GM12891 (cell line): ENCODE results near the gene MAP2K5.

ENCODE experiments used
- PAX5 ChIP-seq: IDR thresholded peaks from 2 replicates; pipeline ENCODE4 v1.6.1; 2011; ENCODE audit warnings: low read length, moderate library complexity, mild to moderate bottlenecking; ENCODE audit not compliant: insufficient read depth, severe bottlenecking
- POLR2A ChIP-seq: IDR thresholded peaks from 2 replicates; pipeline ENCODE4 v1.6.1; 2011; ENCODE audit warnings: low read depth, low read length, control low read depth
- POLR2AphosphoS5 ChIP-seq: IDR thresholded peaks from 2 replicates; pipeline ENCODE4 v1.6.1; 2011; ENCODE audit warnings: low read depth, low read length, control low read depth
- TAF1 ChIP-seq: IDR thresholded peaks from 2 replicates; pipeline ENCODE4 v1.6.1; 2011; ENCODE audit warnings: low read depth, low read length, control low read depth

DNA sequence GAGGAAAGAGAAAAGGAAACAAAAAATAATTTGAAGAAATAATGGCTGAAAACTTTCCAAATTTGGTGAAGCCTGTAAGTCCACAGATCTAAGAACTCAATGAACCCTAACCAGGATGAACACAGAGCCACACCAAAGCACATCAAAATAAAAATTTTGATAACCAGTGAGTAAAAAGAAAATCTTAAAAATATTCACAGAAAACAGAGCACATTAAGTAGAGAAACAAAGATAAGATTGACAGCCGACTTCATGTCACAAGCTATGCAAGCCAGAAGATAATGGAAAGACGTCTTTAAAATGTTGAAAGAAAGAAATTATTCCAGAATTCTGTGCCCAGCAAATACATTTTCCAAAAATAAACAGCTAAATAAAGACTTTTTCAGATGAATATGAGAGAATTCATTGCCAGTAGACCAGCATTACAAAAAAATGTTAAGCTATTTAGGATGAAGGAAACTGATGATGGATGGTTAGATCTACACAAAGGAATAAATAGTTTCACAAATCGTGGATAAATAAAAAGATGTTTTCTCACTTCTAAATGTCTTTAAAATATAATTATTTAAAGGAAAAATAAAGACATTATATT, 142.6 kb downstream of the MAP2K5 start:
- TF ChIP-seq POLR2AphosphoS5 (no peak), TAF1 (no peak), POLR2A (no peak), PAX5 (no peak)
